Activated T-helper 2 cell treated with anti-CD3 and anti-CD28 coated beads, Interferon-gamma antibody, Interleukin-2, Interleukin-4, amounts not matched to agents 10 μg/mL and 5 μg/mL and 100 μg/mL, durations not matched to agents 14 hours and 24 hours and 36 hours (primary cell): Measurements from ENCODE around the gene KRTAP21-1. TPM values are rescaled to one million over a fixed set of nuclear protein-coding genes. Genes with fewer than 3 reads are reported as not detected.

Source experiments
- DNase-seq: peaks from one replicate; pipeline ENCODE4 v3.0.0; 2021; ENCODE audit warnings: low spot score
- H3K27ac Mint-ChIP-seq: one replicate; pipeline ENCODE4 v1.8.0; 2021; ENCODE audit warnings: mixed read lengths
- H3K27me3 Mint-ChIP-seq: one replicate; pipeline ENCODE4 v1.8.0; 2021; ENCODE audit warnings: low read depth, mixed read lengths
- H3K36me3 Mint-ChIP-seq: one replicate; pipeline ENCODE4 v1.8.0; 2021; ENCODE audit warnings: low read depth, mixed read lengths
- H3K4me1 Mint-ChIP-seq: one replicate; pipeline ENCODE4 v1.8.0; 2021; ENCODE audit warnings: low read depth, mixed read lengths
- H3K4me3 Mint-ChIP-seq: one replicate; pipeline ENCODE4 v1.8.0; 2021; ENCODE audit warnings: low read depth, mild to moderate bottlenecking, moderate library complexity, mixed read lengths
- H3K9me3 Mint-ChIP-seq: one replicate; pipeline ENCODE4 v1.8.0; 2021; ENCODE audit warnings: mixed read lengths
- intact Hi-C: fragments of 100-400 bp; cut with micrococcal nuclease; formaldehyde crosslinking; loops from one replicate; pipeline ENCODE4 v1.15.1; 2023
- total RNA-seq: library from RNA; stranded (reverse); gene quantifications from 2 replicates; pipeline ENCODE4 v1.2.3, GENCODE V29; 2022

KRTAP21-1 gene
- total RNA-seq, 1 donor from 2014 or later: not detected

DNA sequence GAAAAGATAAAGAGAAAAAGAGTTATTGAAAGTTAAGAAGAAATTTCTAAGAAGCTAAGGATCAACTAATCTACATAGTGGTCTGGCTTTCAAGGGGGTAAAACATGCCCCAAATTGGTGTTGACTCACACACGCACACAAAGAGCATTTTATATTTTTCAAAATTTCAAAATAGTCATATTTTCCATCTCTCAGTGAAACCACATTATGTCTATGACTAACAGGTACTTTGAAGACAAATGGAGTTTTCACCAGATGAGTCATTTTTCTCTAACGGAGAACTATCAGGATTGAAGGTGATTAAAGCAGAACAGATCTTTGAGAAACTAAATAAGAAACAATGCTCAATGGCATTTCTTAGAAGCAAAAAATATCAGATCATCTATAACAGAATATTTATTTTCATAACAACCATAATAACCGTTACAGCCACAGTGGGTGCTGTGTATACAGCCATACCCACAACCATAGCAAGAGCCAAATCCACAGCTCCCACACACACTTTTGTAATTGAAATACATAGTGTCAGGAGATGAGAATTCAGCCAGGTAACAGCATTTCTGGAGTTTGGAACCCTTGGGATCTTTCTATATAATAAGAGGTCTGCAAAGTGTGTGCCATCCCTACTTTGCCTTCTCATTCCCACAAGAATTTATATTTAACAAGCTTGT lies 36.9 kb downstream of the KRTAP21-1 start, which contains the start of gene KRTAP21-3:
TSS of gene KRTAP21-3 (minus strand) at position 539 of the 671 bp plus-strand sequence. CDS start at position 521, 18 bp downstream.
- H3K4me3 Mint-ChIP-seq: no peak within 1 kb of the TSS
- peaks cover 45% of the 10 kb centered on the region for H3K9me3 Mint-ChIP-seq
- no peaks in the 10 kb centered on the region for H3K27me3 Mint-ChIP-seq
- peak within 1 kb of the TSS; percentile 86 for H3K27ac Mint-ChIP-seq
- H3K4me1 Mint-ChIP-seq: peaks cover 36% of the 10 kb centered on the region
- peaks cover 40% of the 10 kb centered on the region for H3K36me3 Mint-ChIP-seq
- no peak for DNase-seq
- intact Hi-C loops: loop anchor here (1.0 to 10.0 kb wide), 9 partner anchors 8 to 1944 kb away; partner anchors contain the start of gene CCT8

DNA sequence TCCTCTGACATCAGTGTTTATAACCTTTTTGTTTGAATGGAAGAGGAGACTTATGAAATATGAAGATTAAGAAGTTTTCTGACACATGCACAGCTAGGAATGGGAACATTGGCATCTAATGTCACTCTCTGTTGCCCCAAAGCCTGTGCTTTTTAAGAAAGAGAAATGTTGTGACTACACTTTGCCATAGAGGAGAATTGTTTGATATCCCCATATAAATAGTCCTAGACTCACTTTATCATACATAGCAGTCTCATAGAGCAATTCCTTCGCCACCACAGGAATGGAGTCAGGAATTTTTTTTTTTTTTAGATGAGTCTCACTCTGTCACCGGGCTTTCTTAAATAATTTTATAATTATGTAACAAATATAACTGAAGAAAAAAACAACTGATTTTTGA lies 38.1 kb downstream of the KRTAP21-1 start:
- intact Hi-C loops: loop anchor here (5.0 to 10.0 kb wide), 4 partner anchors 360 to 1942 kb away; partner anchors contain the start of gene CCT8
- Mint-ChIP-seq H3K4me1 (peaks cover 36% of the 10 kb centered on the region), H3K27me3 (no peaks in the 10 kb centered on the region), H3K27ac (peak overlapping the region; percentile 86), H3K4me3 (no peak overlapping the region), H3K9me3 (peaks cover 49% of the 10 kb centered on the region), H3K36me3 (peaks cover 43% of the 10 kb centered on the region)
- DNase-seq: no peak

DNA sequence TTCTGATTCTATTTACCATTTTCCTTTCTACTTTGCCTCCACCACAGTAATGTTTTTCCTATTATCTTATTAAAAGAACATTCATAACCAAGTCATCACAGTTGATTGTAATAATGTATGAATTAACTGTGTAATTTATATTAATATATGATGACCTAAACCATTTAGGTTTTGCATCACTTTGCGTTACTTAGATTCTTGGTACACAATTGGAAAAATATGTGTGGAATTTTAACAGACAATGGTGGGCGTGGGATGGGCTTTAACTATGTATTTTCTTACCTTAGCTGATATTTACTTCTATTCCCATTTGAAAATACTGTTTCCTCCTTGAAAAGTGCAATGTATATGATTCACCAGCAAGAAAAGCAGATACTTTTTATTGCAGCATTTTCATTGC lies 40.3 kb downstream of the KRTAP21-1 start:
- peaks cover 38% of the 10 kb centered on the region for H3K4me1 Mint-ChIP-seq
- H3K4me3 Mint-ChIP-seq: no peak overlapping the region
- peaks cover 50% of the 10 kb centered on the region for H3K36me3 Mint-ChIP-seq
- H3K27me3 Mint-ChIP-seq: no peaks in the 10 kb centered on the region
- peaks cover 58% of the 10 kb centered on the region for H3K9me3 Mint-ChIP-seq
- no peak overlapping the region for H3K27ac Mint-ChIP-seq
- no peak for DNase-seq
- intact Hi-C loops: loop anchor here (5.0 to 10.0 kb wide), 4 partner anchors 362 to 1940 kb away; partner anchors contain the start of gene CCT8

DNA sequence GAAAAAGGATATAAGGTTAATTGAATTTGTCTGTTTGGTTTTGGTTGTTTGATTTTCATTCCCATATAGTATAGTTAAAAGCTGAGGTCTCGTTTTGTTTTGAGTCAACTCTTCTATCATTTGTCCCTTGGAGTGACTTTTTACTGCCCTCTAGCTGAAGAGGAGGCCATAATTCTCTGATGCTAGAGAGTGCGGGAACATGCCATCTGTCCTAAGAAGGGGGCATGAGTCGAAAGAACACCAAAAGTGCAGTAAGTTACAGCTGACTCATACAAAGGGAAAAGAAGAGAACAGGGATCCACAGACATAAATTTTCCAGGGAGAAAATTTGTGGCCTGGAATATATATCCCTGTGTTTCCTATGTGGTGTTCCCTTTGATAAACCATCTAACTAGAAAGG lies 40.8 kb downstream of the KRTAP21-1 start:
- H3K4me3 Mint-ChIP-seq: no peak overlapping the region
- H3K27ac Mint-ChIP-seq: no peak overlapping the region
- no peak for DNase-seq
- peaks cover 59% of the 10 kb centered on the region for H3K9me3 Mint-ChIP-seq
- no peaks in the 10 kb centered on the region for H3K27me3 Mint-ChIP-seq
- peaks cover 35% of the 10 kb centered on the region for H3K4me1 Mint-ChIP-seq
- H3K36me3 Mint-ChIP-seq: peaks cover 47% of the 10 kb centered on the region
- intact Hi-C loops: loop anchor here (10.0 kb wide), 1 partner anchor 1940 kb away; no protein-coding TSS in a partner anchor

DNA sequence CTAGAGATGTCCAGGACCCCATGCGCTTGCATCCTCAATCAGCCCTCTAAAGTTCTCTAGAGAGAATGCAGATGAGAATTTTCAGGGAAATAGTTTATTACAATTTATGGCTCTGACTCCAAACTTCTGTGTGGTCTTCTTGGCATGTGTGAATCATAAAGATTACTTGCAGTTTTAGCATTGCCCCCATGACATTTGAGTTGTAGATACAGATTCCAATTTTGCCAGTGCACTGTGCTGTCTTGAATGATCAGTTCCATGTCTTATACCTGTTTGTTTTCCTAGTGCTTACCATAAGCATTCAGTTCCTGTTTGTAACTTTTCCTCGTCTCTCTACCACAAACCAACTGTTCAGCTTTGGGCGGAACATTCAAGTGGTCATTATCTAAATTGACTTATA lies 41.5 kb downstream of the KRTAP21-1 start:
- Mint-ChIP-seq H3K9me3 (peaks cover 54% of the 10 kb centered on the region), H3K36me3 (peaks cover 45% of the 10 kb centered on the region), H3K27ac (no peak overlapping the region), H3K4me1 (peaks cover 28% of the 10 kb centered on the region), H3K27me3 (no peaks in the 10 kb centered on the region), H3K4me3 (no peak overlapping the region)
- no peak for DNase-seq
- intact Hi-C loops: loop anchor here (10.0 kb wide), 1 partner anchor 1939 kb away; no protein-coding TSS in a partner anchor

DNA sequence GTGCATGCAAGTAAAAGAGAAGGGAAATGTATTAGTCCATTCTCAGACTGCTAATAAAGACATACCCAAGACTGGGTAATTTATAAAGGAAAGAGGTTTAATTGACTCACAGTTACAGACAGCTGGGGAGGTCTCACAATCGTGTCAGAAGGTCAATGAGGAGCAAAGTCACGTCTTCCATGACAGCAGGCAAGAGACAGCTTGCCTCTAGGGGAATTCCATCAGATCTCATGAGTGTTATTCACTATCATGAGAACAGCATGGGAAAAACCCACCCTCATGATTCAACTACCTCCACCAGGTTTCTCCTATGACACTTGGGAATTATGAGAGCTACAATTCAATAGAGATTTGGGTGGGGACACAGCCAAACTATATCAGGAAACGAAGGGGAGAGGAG lies 44.7 kb downstream of the KRTAP21-1 start:
- Mint-ChIP-seq H3K27ac (peak overlapping the region; percentile 90), H3K4me1 (peaks cover 16% of the 10 kb centered on the region), H3K36me3 (peaks cover 41% of the 10 kb centered on the region), H3K27me3 (no peaks in the 10 kb centered on the region), H3K9me3 (peaks cover 57% of the 10 kb centered on the region), H3K4me3 (no peak overlapping the region)
- no peak for DNase-seq
- intact Hi-C loops: loop anchor here (1.0 to 10.0 kb wide), 2 partner anchors 8 to 1936 kb away; partner anchors contain the start of gene KRTAP21-3

DNA sequence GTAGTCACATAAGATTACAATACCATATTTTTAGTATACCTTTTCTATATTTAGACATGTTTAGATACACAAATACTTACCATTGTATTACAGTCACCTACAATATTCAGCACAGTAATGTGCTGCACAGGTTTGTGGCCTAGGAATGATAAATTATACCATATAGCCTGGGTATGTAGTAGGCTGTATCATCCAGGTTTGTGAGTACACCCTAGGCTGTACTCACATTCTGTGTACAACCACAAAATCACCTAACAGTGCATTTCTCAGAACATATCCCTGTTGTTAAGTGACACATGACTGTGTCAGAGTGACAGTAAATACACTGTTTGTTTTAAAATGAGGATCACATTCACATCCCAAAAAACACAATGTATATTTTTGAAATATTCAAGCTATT lies 47.8 kb downstream of the KRTAP21-1 start:
- intact Hi-C loops: no loop called here
- no peak overlapping the region for H3K27ac Mint-ChIP-seq
- peaks cover 2% of the 10 kb centered on the region for H3K27me3 Mint-ChIP-seq

More for the DNA sequence above, 47.8 kb downstream of the KRTAP21-1 start:
- peaks cover 10% of the 10 kb centered on the region for H3K4me1 Mint-ChIP-seq
- no peak overlapping the region for H3K4me3 Mint-ChIP-seq
- H3K36me3 Mint-ChIP-seq: peaks cover 22% of the 10 kb centered on the region
- DNase-seq: no peak
- H3K9me3 Mint-ChIP-seq: peaks cover 37% of the 10 kb centered on the region

Other genes with a start within 250 kb of the KRTAP21-1 start
- gene KRTAP19-6, start 213.6 kb downstream of the KRTAP21-1 start, total RNA-seq: not detected in 2 replicates
- not detected in 2 replicates for gene KRTAP19-7, start 194.1 kb downstream of the KRTAP21-1 start, total RNA-seq
- not detected in 2 replicates for gene KRTAP22-2, start 165.0 kb downstream of the KRTAP21-1 start, total RNA-seq
- gene KRTAP6-3, start 163.0 kb downstream of the KRTAP21-1 start, total RNA-seq: not detected in 2 replicates
- not detected in 2 replicates for gene KRTAP6-2, start 156.5 kb downstream of the KRTAP21-1 start, total RNA-seq
- gene KRTAP22-1, start 154.3 kb downstream of the KRTAP21-1 start, total RNA-seq: not detected in 2 replicates
- gene KRTAP6-1, start 141.5 kb downstream of the KRTAP21-1 start, total RNA-seq: not detected in 2 replicates
- gene KRTAP20-1, start 139.0 kb downstream of the KRTAP21-1 start, total RNA-seq: not detected in 2 replicates
- not detected in 2 replicates for gene KRTAP20-4, start 134.8 kb downstream of the KRTAP21-1 start, total RNA-seq
- not detected in 2 replicates for gene KRTAP20-2, start 120.2 kb downstream of the KRTAP21-1 start, total RNA-seq
- not detected in 2 replicates for gene KRTAP20-3, start 112.6 kb downstream of the KRTAP21-1 start, total RNA-seq
- gene KRTAP21-3, start 36.7 kb downstream of the KRTAP21-1 start, total RNA-seq: not detected in 2 replicates
- gene KRTAP21-2, start 8.2 kb downstream of the KRTAP21-1 start, total RNA-seq: not detected in 2 replicates
- gene KRTAP8-1, start 57.8 kb upstream of the KRTAP21-1 start, total RNA-seq: not detected in 2 replicates
- gene KRTAP7-1, start 74.3 kb upstream of the KRTAP21-1 start, total RNA-seq: not detected in 2 replicates
- not detected in 2 replicates for gene KRTAP11-1, start 126.2 kb upstream of the KRTAP21-1 start, total RNA-seq